A172 (cell line): ENCODE data around the gene KRTAP9-3. TPM values are rescaled to one million over a fixed set of nuclear protein-coding genes. Genes with fewer than 3 reads are reported as not detected.
"Not testable (repeated sequence)": the region's sequence is repeated elsewhere in the genome, so short reads cannot be mapped to it uniquely, and the experiment has no call there.

Experiments
- DNase-seq: peaks from one replicate; pipeline ENCODE4 v3.0.0-alpha.2; 2015; ENCODE audit warnings: low spot score
- total RNA-seq: library from RNA; depleted of rRNA; stranded (reverse); fragments of >200 nt; shearing (Covaris generic); gene quantifications from 2 replicates; pipeline ENCODE4 v1.2.3, GENCODE V29; 2014; rRNA removed

Gene KRTAP9-3
- not detected in 2 replicates for total RNA-seq

- not testable (repeated sequence) for DNase-seq
These were observed at the start of gene KRTAP9-3 for GRCh38 chr17:41232399-41233105. TSS of gene KRTAP9-3 (plus strand) at chr17:41232449. CDS start at chr17:41232502, 53 bp downstream.

- DNase-seq: no peak
These were observed 47.7 kb upstream of the KRTAP9-3 start, which contains the start of gene KRTAP4-1 for GRCh38 chr17:41184480-41184961. TSS of gene KRTAP4-1 (minus strand) at chr17:41184911. CDS start at chr17:41184854, 57 bp downstream.

GRCh38 chr17:41185001-41185400 is 47.2 kb upstream of the KRTAP9-3 start:
- no peak for DNase-seq

GRCh38 chr17:41186872-41187271 is 45.4 kb upstream of the KRTAP9-3 start:
- no peak for DNase-seq

GRCh38 chr17:41189837-41190318 is 42.4 kb upstream of the KRTAP9-3 start, which contains the start of gene KRTAP9-1:
TSS of gene KRTAP9-1 (plus strand) at chr17:41189887. CDS start at chr17:41189887, 0 bp downstream.
- not testable (repeated sequence) for DNase-seq

GRCh38 chr17:41190328-41190727 is 41.9 kb upstream of the KRTAP9-3 start:
- DNase-seq: no peak

GRCh38 chr17:41196068-41196467 is 36.2 kb upstream of the KRTAP9-3 start:
- no peak for DNase-seq

GRCh38 chr17:41199421-41200078 is 32.7 kb upstream of the KRTAP9-3 start:
- no peak for DNase-seq

GRCh38 chr17:41211845-41212466 is 20.3 kb upstream of the KRTAP9-3 start:
- peak; percentile 86 for DNase-seq

- peak; percentile 52 for DNase-seq
These were observed 19.6 kb upstream of the KRTAP9-3 start for GRCh38 chr17:41212524-41213169.

- DNase-seq: no peak
These were observed 16.6 kb upstream of the KRTAP9-3 start for GRCh38 chr17:41215681-41216080.

GRCh38 chr17:41223821-41224220 is 8.4 kb upstream of the KRTAP9-3 start:
- DNase-seq: no peak

- DNase-seq: no peak
These were observed 6.2 kb upstream of the KRTAP9-3 start for GRCh38 chr17:41226051-41226450.

GRCh38 chr17:41226598-41227095 is 5.6 kb upstream of the KRTAP9-3 start, which contains the start of gene KRTAP9-2:
TSS of gene KRTAP9-2 (plus strand) at chr17:41226648. CDS start at chr17:41226655, 7 bp downstream.
- not testable (repeated sequence) for DNase-seq

- no peak for DNase-seq
These were observed 2.2 kb upstream of the KRTAP9-3 start for GRCh38 chr17:41230094-41230493.

- DNase-seq: no peak
These were observed 518 bp upstream of the KRTAP9-3 start for GRCh38 chr17:41231731-41232130.

GRCh38 chr17:41237116-41237515 is 4.9 kb downstream of the KRTAP9-3 start:
- DNase-seq: not testable (repeated sequence)

- not testable (repeated sequence) for DNase-seq
These were observed 5.7 kb downstream of the KRTAP9-3 start, which contains the start of gene KRTAP9-8 for GRCh38 chr17:41237949-41238437. TSS of gene KRTAP9-8 (plus strand) at chr17:41237999. CDS start at chr17:41238052, 53 bp downstream.

- not testable (repeated sequence) for DNase-seq
These were observed 14.9 kb downstream of the KRTAP9-3 start for GRCh38 chr17:41246995-41247787.

- not testable (repeated sequence) for DNase-seq
These were observed 17.5 kb downstream of the KRTAP9-3 start, which contains the start of gene KRTAP9-4 for GRCh38 chr17:41249637-41250240. TSS of gene KRTAP9-4 (plus strand) at chr17:41249687. CDS start at chr17:41249721, 34 bp downstream.
